Mesodermal cell (in vitro differentiated cells): ENCODE results near the gene SLCO2B1.

Source experiments
- H3K27ac ChIP-seq: 2 replicates; pipeline ENCODE4 v1.7.0; 2013; ENCODE audit warnings: mild to moderate bottlenecking, low read depth, low read length, moderate library complexity; ENCODE audit not compliant: severe bottlenecking
- H3K36me3 ChIP-seq: 2 replicates; pipeline ENCODE4 v1.7.1; 2013; ENCODE audit warnings: mild to moderate bottlenecking, low read length, moderate library complexity; ENCODE audit not compliant: control insufficient read depth, insufficient read depth
- H3K4me1 ChIP-seq: one replicate; pipeline ENCODE4 v1.7.1; 2013; ENCODE audit warnings: mild to moderate bottlenecking, low read length; ENCODE audit not compliant: insufficient read depth, control insufficient read depth, poor library complexity, severe bottlenecking
- H3K4me3 ChIP-seq: 2 replicates; pipeline ENCODE4 v1.7.0; 2013; ENCODE audit warnings: low read length, control low read depth, mild to moderate bottlenecking; ENCODE audit not compliant: insufficient read depth, poor library complexity, severe bottlenecking; ENCODE audit errors: extremely low read depth
- H3K9me3 ChIP-seq: 2 replicates; pipeline ENCODE4 v1.7.1; 2013; ENCODE audit warnings: mild to moderate bottlenecking, low read length, moderate library complexity; ENCODE audit not compliant: control insufficient read depth

Gene SLCO2B1

DNA sequence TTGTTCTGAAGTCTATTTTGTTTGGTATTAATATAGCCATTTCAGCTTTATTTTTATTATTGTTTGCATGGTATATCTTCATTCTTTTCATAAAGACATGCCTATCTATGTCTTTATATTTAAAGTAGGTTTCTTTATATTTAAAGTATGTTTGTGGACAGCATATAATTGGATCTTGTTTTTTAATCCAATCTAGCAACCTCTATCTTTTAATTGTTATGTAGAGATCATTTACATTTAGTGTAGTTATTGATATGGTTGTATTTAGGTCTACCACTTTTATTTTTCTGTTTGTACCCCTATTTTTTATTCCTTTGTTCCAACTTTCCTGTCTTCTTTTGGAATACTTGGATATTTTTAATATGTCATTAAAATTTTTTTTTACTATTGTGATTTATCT lies 103.4 kb downstream of the SLCO2B1 start:
- Histone ChIP-seq H3K27ac (no peak overlapping the region), H3K9me3 (peaks cover 7% of the 10 kb centered on the region), H3K4me3 (no peak overlapping the region), H3K36me3 (no peaks in the 10 kb centered on the region), H3K4me1 (no peaks in the 10 kb centered on the region)
